Liver (tissue), 3 donors: ENCODE data around the gene STAT5B.

Source experiments
- ATF3 ChIP-seq: IDR thresholded peaks from 2 replicates; pipeline ENCODE4 v1.6.1; 2016; ENCODE audit warnings: antibody characterized with exemption
- CTCF ChIP-seq: fragments of 150-350 bp; IDR thresholded peaks from 2 replicates; pipeline ENCODE4 v1.5.1; 2017; ENCODE audit warnings: improper control_type of control experiment, low read depth, low read length; ENCODE audit not compliant: missing input control
- EGR1 ChIP-seq, 2 donors: IDR thresholded peaks; 2 replicates each; pipeline ENCODE4 v1.6.1; 2016 to 2018; ENCODE audit warnings: antibody characterized with exemption in 2 of 2, low read depth in 2 of 2
- FOXA1 ChIP-seq: IDR thresholded peaks from 2 replicates; pipeline ENCODE4 v1.6.1; 2016; ENCODE audit warnings: antibody characterized with exemption
- FOXA2 ChIP-seq: IDR thresholded peaks from 2 replicates; pipeline ENCODE4 v1.6.1; 2016; ENCODE audit warnings: antibody characterized with exemption
- GABPA ChIP-seq, 2 donors: IDR thresholded peaks in 1 of 2; conservative IDR thresholded peaks in 1 of 2; 2 replicates each; pipeline ENCODE4 v1.6.1; 2016; ENCODE audit warnings: antibody characterized with exemption in 2 of 2, mild to moderate bottlenecking in 1 of 2, moderate library complexity in 1 of 2
- HNF4A ChIP-seq, 2 donors: conservative IDR thresholded peaks; 2 replicates each; pipeline ENCODE4 v1.6.1; 2016; ENCODE audit warnings: antibody characterized with exemption in 2 of 2, mild to moderate bottlenecking in 2 of 2
- JUND ChIP-seq, 2 donors: IDR thresholded peaks; 2 replicates each; pipeline ENCODE4 v1.6.1; 2016; ENCODE audit warnings: antibody characterized with exemption in 2 of 2
- MAX ChIP-seq: IDR thresholded peaks from 2 replicates; pipeline ENCODE4 v1.6.1; 2016; ENCODE audit warnings: antibody characterized with exemption
- NR2F2 ChIP-seq: IDR thresholded peaks from 2 replicates; pipeline ENCODE4 v1.6.1; 2016; ENCODE audit warnings: antibody characterized with exemption
- RAD21 ChIP-seq, 2 donors: IDR thresholded peaks; 2 replicates each; pipeline ENCODE4 v1.6.1; 2016; ENCODE audit warnings: antibody characterized with exemption in 2 of 2, mild to moderate bottlenecking in 2 of 2
- TAF1 ChIP-seq: conservative IDR thresholded peaks from 2 replicates; pipeline ENCODE4 v1.6.1; 2016; ENCODE audit warnings: antibody characterized with exemption, mild to moderate bottlenecking
- YY1 ChIP-seq: IDR thresholded peaks from 2 replicates; pipeline ENCODE4 v1.6.1; 2016; ENCODE audit warnings: antibody characterized with exemption, mild to moderate bottlenecking
- ZBTB33 ChIP-seq: IDR thresholded peaks from 2 replicates; pipeline ENCODE4 v1.6.1; 2016; ENCODE audit warnings: antibody characterized with exemption
- donor health status: healthy.
- donor health status: healthy.

- TF ChIP-seq ATF3 (no peak), CTCF (no peak), JUND (IDR thresholded peaks at IDR 0.05) (no peak), TAF1 (no peak), FOXA2 (no peak), FOXA1 (no peak), GABPA (IDR thresholded peaks at IDR 0.05 in 1 of 2, conservative IDR thresholded peaks at IDR 0.05 in 1 of 2) (no peak), ZBTB33 (no peak), EGR1 (IDR thresholded peaks at IDR 0.05; ENCODE audit: low read depth in 2 of 2) (no peak), RAD21 (IDR thresholded peaks at IDR 0.05) (no peak), MAX (no peak), YY1 (no peak), NR2F2 (no peak), HNF4A (conservative IDR thresholded peaks at IDR 0.05) (no peak)
These were observed 78.5 kb downstream of the STAT5B start for GRCh38 chr17:42197564-42198156.
